ENCODE data around the gene EDIL3.

DNA sequence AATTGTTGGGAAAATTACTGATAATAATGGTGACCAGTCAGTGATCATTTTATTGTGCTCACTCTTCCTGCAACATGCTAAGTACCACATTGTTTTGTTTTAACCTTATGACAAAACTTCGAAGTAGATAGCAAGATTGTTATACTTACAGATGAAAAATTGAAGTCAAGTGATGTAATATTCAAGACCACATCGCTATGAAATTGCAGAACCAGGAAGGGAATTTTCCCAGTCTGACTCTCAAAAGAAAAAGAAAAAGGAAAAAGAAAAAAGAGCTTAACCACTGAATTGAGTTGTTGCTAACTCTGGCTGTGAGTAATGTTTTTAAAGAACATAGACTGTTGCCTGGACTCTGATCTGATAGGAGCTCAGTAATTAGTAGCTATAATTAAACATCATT is 493.4 kb downstream of the EDIL3 start:
- TF ChIP-seq, protein P1, sequence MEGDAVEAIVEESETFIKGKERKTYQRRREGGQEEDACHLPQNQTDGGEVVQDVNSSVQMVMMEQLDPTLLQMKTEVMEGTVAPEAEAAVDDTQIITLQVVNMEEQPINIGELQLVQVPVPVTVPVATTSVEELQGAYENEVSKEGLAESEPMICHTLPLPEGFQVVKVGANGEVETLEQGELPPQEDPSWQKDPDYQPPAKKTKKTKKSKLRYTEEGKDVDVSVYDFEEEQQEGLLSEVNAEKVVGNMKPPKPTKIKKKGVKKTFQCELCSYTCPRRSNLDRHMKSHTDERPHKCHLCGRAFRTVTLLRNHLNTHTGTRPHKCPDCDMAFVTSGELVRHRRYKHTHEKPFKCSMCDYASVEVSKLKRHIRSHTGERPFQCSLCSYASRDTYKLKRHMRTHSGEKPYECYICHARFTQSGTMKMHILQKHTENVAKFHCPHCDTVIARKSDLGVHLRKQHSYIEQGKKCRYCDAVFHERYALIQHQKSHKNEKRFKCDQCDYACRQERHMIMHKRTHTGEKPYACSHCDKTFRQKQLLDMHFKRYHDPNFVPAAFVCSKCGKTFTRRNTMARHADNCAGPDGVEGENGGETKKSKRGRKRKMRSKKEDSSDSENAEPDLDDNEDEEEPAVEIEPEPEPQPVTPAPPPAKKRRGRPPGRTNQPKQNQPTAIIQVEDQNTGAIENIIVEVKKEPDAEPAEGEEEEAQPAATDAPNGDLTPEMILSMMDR (conservative IDR thresholded peaks at IDR 0.05 in 1 of 2, IDR thresholded peaks at IDR 0.05 in 1 of 2; ENCODE audit: extremely low read depth in 1 of 2, insufficient read depth in 1 of 2, low read depth in 1 of 2, low read length in 2 of 2), result no peak
- no peak for TF ChIP-seq EZH2 (IDR thresholded peaks at IDR 0.05; ENCODE audit: borderline replicate concordance, low read length)
